ENCODE measurements around the gene CDH23. TPM values are rescaled to one million over a fixed set of nuclear protein-coding genes. Genes with fewer than 3 reads are reported as not detected.

Gene CDH23
- total RNA-seq, 4 donors from 2014 or later: 13.8 to 20.1 (median 17.3) TPM

- no peaks in the 10 kb centered on the region for H3K27me3 ChIP-seq
- no peaks in the 10 kb centered on the region for H3K36me3 ChIP-seq
- TF ChIP-seq CTCF (IDR thresholded peaks at IDR 0.05) (no peak), EP300 (IDR thresholded peaks at IDR 0.05) (no peak)
- DNase-seq (ENCODE audit: low spot score in 2 of 2): no peak
- peak overlapping the region in 1 of 4 donors; percentile 77 for H3K27ac ChIP-seq
- 93 to 96% methylated on average over 4 to 11 of the region's 14 CpGs for WGBS, 2 donors
- peaks cover 0 to 51% (median 39%) of the 10 kb centered on the region in 4 donors for H3K4me1 ChIP-seq
- no peak overlapping the region for H3K4me3 ChIP-seq
- no peaks in the 10 kb centered on the region for H3K9me3 ChIP-seq
These were observed 328.5 kb downstream of the CDH23 start for GRCh38 chr10:71725249-71725648.

- WGBS, 2 donors: 47 to 56% methylated on average over 9 of the region's 9 CpGs
- Histone ChIP-seq H3K27ac (peak overlapping the region in 3 of 4 donors; percentile 40 to 77 (median 74)), H3K4me1 (peaks cover 0 to 46% (median 37%) of the 10 kb centered on the region in 4 donors), H3K9me3 (no peaks in the 10 kb centered on the region), H3K27me3 (no peaks in the 10 kb centered on the region), H3K4me3 (no peak overlapping the region), H3K36me3 (no peaks in the 10 kb centered on the region)
- DNase-seq (ENCODE audit: low spot score in 2 of 2): no peak
- peak in 1 of 5 experiments; percentile 16 for TF ChIP-seq CTCF (IDR thresholded peaks at IDR 0.05)
- no peak for TF ChIP-seq POLR2A (IDR thresholded peaks at IDR 0.05)
These were observed 329.4 kb downstream of the CDH23 start for GRCh38 chr10:71725998-71726579.

- Histone ChIP-seq H3K36me3 (no peaks in the 10 kb centered on the region), H3K4me1 (peaks cover 0 to 46% (median 37%) of the 10 kb centered on the region in 4 donors), H3K9me3 (no peaks in the 10 kb centered on the region), H3K27ac (peak overlapping the region in 3 of 4 donors; percentile 74 to 77 (median 77)), H3K27me3 (no peaks in the 10 kb centered on the region), H3K4me3 (no peak overlapping the region)
- WGBS, 2 donors: 74 to 80% methylated on average over 9 to 11 of the region's 11 CpGs
- no peak for DNase-seq (ENCODE audit: low spot score in 2 of 2)
- no peak for TF ChIP-seq CTCF (IDR thresholded peaks at IDR 0.05)
- TF ChIP-seq EP300 (IDR thresholded peaks at IDR 0.05): no peak
- no peak for TF ChIP-seq POLR2A (IDR thresholded peaks at IDR 0.05)
These were observed 329.9 kb downstream of the CDH23 start for GRCh38 chr10:71726580-71727104.

- no peaks in the 10 kb centered on the region for H3K36me3 ChIP-seq
- no peak overlapping the region for H3K4me3 ChIP-seq
- H3K27me3 ChIP-seq: no peaks in the 10 kb centered on the region
- TF ChIP-seq CTCF (IDR thresholded peaks at IDR 0.05) (no peak), POLR2A (IDR thresholded peaks at IDR 0.05) (no peak), EP300 (IDR thresholded peaks at IDR 0.05) (no peak)
- WGBS, 2 donors: 69 to 72% methylated on average over 12 of the region's 12 CpGs
- peaks cover 0 to 46% (median 37%) of the 10 kb centered on the region in 4 donors for H3K4me1 ChIP-seq
- peak overlapping the region in 3 of 4 donors; percentile 74 to 77 (median 77) for H3K27ac ChIP-seq
- H3K9me3 ChIP-seq: no peaks in the 10 kb centered on the region
- no peak for DNase-seq (ENCODE audit: low spot score in 2 of 2)
These were observed 330.5 kb downstream of the CDH23 start for GRCh38 chr10:71727105-71727737.
